Neural progenitor cell (in vitro differentiated cells): ENCODE data around the gene CYP39A1. TPM values are rescaled to one million over a fixed set of nuclear protein-coding genes. Genes with fewer than 3 reads are reported as not detected.

ENCODE experiments used
- DNase-seq: peaks from one replicate; pipeline ENCODE4 v3.0.0-alpha.2; 2016; ENCODE audit warnings: low spot score
- H2AFZ ChIP-seq: fragments of 200-600 bp; sonication (generic); replicated peaks from 2 replicates; pipeline ENCODE4 v1.6.1; 2016; ENCODE audit warnings: antibody characterized with exemption
- H3F3A ChIP-seq: fragments of 200-600 bp; sonication (generic); 2 replicates; pipeline ENCODE4 v1.6.1; 2016; ENCODE audit warnings: antibody characterized with exemption, low read depth
- H3K27ac ChIP-seq: fragments of 200-600 bp; sonication (generic); 2 replicates; pipeline ENCODE4 v1.5.1; 2016; ENCODE audit warnings: mild to moderate bottlenecking
- H3K27me3 ChIP-seq: fragments of 200-600 bp; sonication (generic); 2 replicates; pipeline ENCODE4 v1.6.1; 2016; ENCODE audit warnings: mild to moderate bottlenecking, moderate library complexity
- H3K36me3 ChIP-seq: fragments of 200-600 bp; sonication (generic); 2 replicates; pipeline ENCODE4 v1.5.1; 2016
- H3K4me1 ChIP-seq: fragments of 200-600 bp; sonication (generic); 2 replicates; pipeline ENCODE4 v1.6.1; 2016; ENCODE audit warnings: mixed run types
- H3K4me2 ChIP-seq: fragments of 200-600 bp; sonication (generic); 2 replicates; pipeline ENCODE4 v1.6.1; 2016
- H3K4me3 ChIP-seq: fragments of 200-600 bp; sonication (generic); 2 replicates; pipeline ENCODE4 v1.5.1; 2016
- H3K79me2 ChIP-seq: fragments of 200-600 bp; sonication (generic); 2 replicates; pipeline ENCODE4 v1.6.1; 2016; ENCODE audit warnings: low read depth
- H3K9ac ChIP-seq: fragments of 200-600 bp; sonication (generic); 2 replicates; pipeline ENCODE4 v1.6.1; 2016
- H3K9me3 ChIP-seq: fragments of 200-600 bp; sonication (generic); 2 replicates; pipeline ENCODE4 v1.5.1; 2016; ENCODE audit warnings: low read depth
- H4K20me1 ChIP-seq: fragments of 200-600 bp; sonication (generic); 2 replicates; pipeline ENCODE4 v1.6.1; 2016; ENCODE audit warnings: low read depth
- H3K27ac Mint-ChIP-seq: 3 replicates; pipeline ENCODE4 v1.8.0; 2021; ENCODE audit warnings: mixed read lengths
- H3K27me3 Mint-ChIP-seq: 2 replicates; pipeline ENCODE4 v1.8.0; 2022; ENCODE audit warnings: low read depth, mild to moderate bottlenecking, inconsistent platforms, moderate library complexity, mixed read lengths; ENCODE audit not compliant: insufficient read depth
- H3K36me3 Mint-ChIP-seq: 3 replicates; pipeline ENCODE4 v1.8.0; 2021; ENCODE audit warnings: mixed read lengths
- H3K4me1 Mint-ChIP-seq: 3 replicates; pipeline ENCODE4 v1.8.0; 2021; ENCODE audit warnings: mixed read lengths
- H3K4me3 Mint-ChIP-seq: 3 replicates; pipeline ENCODE4 v1.8.0; 2021; ENCODE audit warnings: mild to moderate bottlenecking, moderate library complexity, mixed read lengths
- H3K9me3 Mint-ChIP-seq: 3 replicates; pipeline ENCODE4 v1.8.0; 2020; ENCODE audit warnings: mixed read lengths
- CTCF ChIP-seq: fragments of 200-600 bp; sonication (generic); IDR thresholded peaks from 2 replicates; pipeline ENCODE4 v1.5.1; 2017; ENCODE audit warnings: antibody characterized with exemption, mild to moderate bottlenecking
- EZH2 ChIP-seq: fragments of 200-600 bp; sonication (generic); IDR thresholded peaks from 2 replicates; pipeline ENCODE4 v1.6.1; 2017; ENCODE audit warnings: antibody characterized with exemption, mild to moderate bottlenecking, moderate library complexity
- EZH2phosphoT487 ChIP-seq: fragments of 200-600 bp; sonication (generic); IDR thresholded peaks from 2 replicates; pipeline ENCODE4 v1.6.1; 2017; ENCODE audit warnings: antibody characterized with exemption
- total RNA-seq: library from RNA; depleted of rRNA; stranded (reverse); fragments of >200 nt; gene quantifications from 2 replicates; pipeline ENCODE4 v1.2.3, GENCODE V29; 2015; ENCODE audit warnings: low replicate concordance

Gene CYP39A1
- total RNA-seq, 1 donor from 2014 or later = 7.1 TPM

GRCh38 chr6:46677314-46677654, 24.7 kb upstream of the CYP39A1 start:
- H3K4me3 Mint-ChIP-seq = no peak overlapping the region
- TF ChIP-seq CTCF (peak; percentile 59), EZH2 (no peak)
- Histone ChIP-seq H2AFZ (peak overlapping the region; percentile 23), H3K36me3 (no peaks in the 10 kb centered on the region), H3F3A (no peaks in the 10 kb centered on the region), H3K9ac (no peak overlapping the region), H3K4me3 (no peak overlapping the region), H3K27me3 (no peaks in the 10 kb centered on the region), H4K20me1 (no peaks in the 10 kb centered on the region), H3K27ac (no peak overlapping the region), H3K9me3 (no peaks in the 10 kb centered on the region), H3K79me2 (no peaks in the 10 kb centered on the region), H3K4me1 (no peaks in the 10 kb centered on the region), H3K4me2 (no peak overlapping the region)
- DNase-seq = peak; percentile 45
- H3K27me3 Mint-ChIP-seq = no peaks in the 10 kb centered on the region
- H3K27ac Mint-ChIP-seq = no peak overlapping the region
- H3K36me3 Mint-ChIP-seq = no peaks in the 10 kb centered on the region
- H3K9me3 Mint-ChIP-seq = no peaks in the 10 kb centered on the region
- H3K4me1 Mint-ChIP-seq = no peaks in the 10 kb centered on the region

- no peaks in the 10 kb centered on the region for H3K79me2 ChIP-seq
- H3K27ac Mint-ChIP-seq = no peak overlapping the region
- no peaks in the 10 kb centered on the region for H3K36me3 Mint-ChIP-seq
Observed at GRCh38 chr6:46676604-46677313, 24.1 kb upstream of the CYP39A1 start.

GRCh38 chr6:46674410-46674809, 21.8 kb upstream of the CYP39A1 start:
- no peaks in the 10 kb centered on the region for H3K36me3 Mint-ChIP-seq

More at GRCh38 chr6:46676604-46677313, 24.1 kb upstream of the CYP39A1 start:
- no peak overlapping the region for H3K4me3 Mint-ChIP-seq
- Histone ChIP-seq H2AFZ (peak overlapping the region; percentile 23), H4K20me1 (no peaks in the 10 kb centered on the region), H3K27me3 (no peaks in the 10 kb centered on the region), H3K27ac (no peak overlapping the region), H3F3A (no peaks in the 10 kb centered on the region), H3K4me2 (no peak overlapping the region), H3K9ac (no peak overlapping the region), H3K4me3 (no peak overlapping the region), H3K9me3 (no peaks in the 10 kb centered on the region), H3K4me1 (no peaks in the 10 kb centered on the region), H3K36me3 (no peaks in the 10 kb centered on the region)
- no peaks in the 10 kb centered on the region for H3K27me3 Mint-ChIP-seq
- H3K9me3 Mint-ChIP-seq = no peaks in the 10 kb centered on the region
- H3K4me1 Mint-ChIP-seq = no peaks in the 10 kb centered on the region
- no peak for TF ChIP-seq EZH2phosphoT487
- TF ChIP-seq CTCF = no peak
- TF ChIP-seq EZH2 = no peak
- DNase-seq = no peak

More at GRCh38 chr6:46674410-46674809, 21.8 kb upstream of the CYP39A1 start:
- no peaks in the 10 kb centered on the region for H3K4me1 ChIP-seq
- H3F3A ChIP-seq = no peaks in the 10 kb centered on the region
- H3K36me3 ChIP-seq = no peaks in the 10 kb centered on the region
- H3K9me3 ChIP-seq = no peaks in the 10 kb centered on the region
- no peaks in the 10 kb centered on the region for H3K27me3 Mint-ChIP-seq
- no peaks in the 10 kb centered on the region for H3K79me2 ChIP-seq
- H3K4me3 Mint-ChIP-seq = no peak overlapping the region
- H3K4me2 ChIP-seq = no peak overlapping the region
- no peak overlapping the region for H3K27ac Mint-ChIP-seq
- TF ChIP-seq EZH2phosphoT487 (no peak), EZH2 (no peak), CTCF (no peak)
- no peaks in the 10 kb centered on the region for H3K9me3 Mint-ChIP-seq
- no peak overlapping the region for H2AFZ ChIP-seq
- H3K4me3 ChIP-seq = no peak overlapping the region
- H4K20me1 ChIP-seq = no peaks in the 10 kb centered on the region
- H3K9ac ChIP-seq = no peak overlapping the region
- H3K27me3 ChIP-seq = no peaks in the 10 kb centered on the region
- H3K27ac ChIP-seq = no peak overlapping the region
- DNase-seq = no peak
- H3K4me1 Mint-ChIP-seq = no peaks in the 10 kb centered on the region
